GM19351 (cell line): ENCODE data around the gene PARD3.

Source experiments
- ATAC-seq: cut with Tn5 transposase; IDR thresholded peaks from one replicate; pipeline ENCODE4 v1.9.1; 2021; ENCODE audit warnings: mild to moderate bottlenecking, moderate library complexity; ENCODE audit not compliant: unreplicated experiment

The PARD3 gene

DNA sequence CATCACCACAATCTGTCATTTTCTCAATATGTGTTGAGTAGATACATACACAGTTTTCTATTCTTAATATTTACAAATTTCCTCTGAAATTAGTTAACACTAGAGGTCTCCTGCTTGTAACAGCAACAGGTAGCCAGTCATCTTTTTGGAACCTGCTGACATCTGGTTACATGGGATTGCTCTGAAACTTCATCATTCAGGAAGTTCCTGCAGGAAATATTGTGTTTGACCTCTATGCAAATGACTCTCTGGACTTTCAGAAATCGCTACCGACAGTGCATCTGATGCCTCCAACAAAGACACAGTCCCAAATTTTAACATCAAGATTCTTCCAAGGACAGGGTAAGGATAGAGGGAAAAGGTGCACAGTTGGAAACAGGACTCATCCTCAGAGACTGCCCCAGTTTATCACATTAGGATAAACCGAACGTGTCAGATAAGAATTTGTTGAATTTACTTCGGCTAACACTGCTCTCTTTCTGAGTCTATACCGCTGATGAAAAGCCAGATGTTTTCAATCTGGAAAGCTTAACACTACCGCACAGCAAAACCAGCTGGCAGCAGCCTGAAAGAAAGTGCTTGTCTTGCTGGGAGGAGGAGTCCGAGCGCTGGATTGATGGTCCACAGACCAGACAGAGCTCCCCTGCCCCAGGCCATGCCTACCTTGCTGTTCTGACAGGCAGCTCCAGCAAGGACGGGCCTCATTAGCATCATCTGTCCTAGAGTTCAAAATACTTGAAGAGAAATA is 633.4 kb downstream of the PARD3 start:
- no peak for ATAC-seq

GRCh38 chr10:34180749-34181148 is 634.3 kb downstream of the PARD3 start:
- no peak for ATAC-seq

GRCh38 chr10:34179280-34179679 is 635.8 kb downstream of the PARD3 start:
- ATAC-seq = no peak

- ATAC-seq = no peak
Measured at GRCh38 chr10:34178756-34179155, 636.3 kb downstream of the PARD3 start.

DNA sequence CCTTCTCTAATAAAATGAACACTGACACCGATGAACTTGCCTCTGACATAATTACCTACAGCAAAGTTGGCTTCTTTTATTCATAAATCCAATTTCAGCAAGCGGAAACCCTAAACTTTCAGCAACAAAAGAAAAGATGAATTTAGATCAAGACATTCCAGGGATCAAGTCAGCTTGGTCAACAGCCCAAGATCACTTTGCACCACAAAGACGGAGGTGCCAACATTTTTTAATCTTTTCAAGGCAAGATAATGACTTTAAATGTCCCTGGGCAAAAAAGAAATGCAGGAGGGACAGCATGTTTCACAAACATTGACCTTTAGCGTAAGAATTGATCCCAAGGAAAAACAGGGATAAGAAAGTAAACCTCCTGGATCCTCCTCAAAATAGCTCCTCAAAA is 636.9 kb downstream of the PARD3 start:
- no peak for ATAC-seq

- no peak for ATAC-seq
Measured at GRCh38 chr10:34177445-34177844, 637.7 kb downstream of the PARD3 start.

- ATAC-seq = no peak
Measured at GRCh38 chr10:34176351-34176750, 638.7 kb downstream of the PARD3 start.

DNA sequence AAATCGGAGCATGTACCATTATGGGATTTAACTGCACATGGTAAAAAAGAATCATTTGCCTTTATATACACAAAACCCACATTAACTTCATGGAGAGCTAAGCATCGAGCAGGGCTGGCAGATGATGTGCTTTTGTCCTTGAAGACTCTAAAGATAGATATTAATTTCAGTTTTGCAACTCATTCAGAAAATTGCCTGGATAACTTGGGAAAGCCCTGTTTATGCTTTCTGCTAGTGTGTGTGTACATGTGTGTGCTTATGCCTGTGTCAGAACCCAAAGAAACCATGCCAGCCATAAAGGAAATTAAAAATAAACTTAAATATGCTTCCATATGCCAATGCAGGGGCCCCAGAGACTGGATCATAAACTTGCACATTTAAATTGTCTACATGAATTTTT is 640.0 kb downstream of the PARD3 start:
- ATAC-seq = no peak

- no peak for ATAC-seq
Measured at GRCh38 chr10:34172936-34173533, 642.1 kb downstream of the PARD3 start.

DNA sequence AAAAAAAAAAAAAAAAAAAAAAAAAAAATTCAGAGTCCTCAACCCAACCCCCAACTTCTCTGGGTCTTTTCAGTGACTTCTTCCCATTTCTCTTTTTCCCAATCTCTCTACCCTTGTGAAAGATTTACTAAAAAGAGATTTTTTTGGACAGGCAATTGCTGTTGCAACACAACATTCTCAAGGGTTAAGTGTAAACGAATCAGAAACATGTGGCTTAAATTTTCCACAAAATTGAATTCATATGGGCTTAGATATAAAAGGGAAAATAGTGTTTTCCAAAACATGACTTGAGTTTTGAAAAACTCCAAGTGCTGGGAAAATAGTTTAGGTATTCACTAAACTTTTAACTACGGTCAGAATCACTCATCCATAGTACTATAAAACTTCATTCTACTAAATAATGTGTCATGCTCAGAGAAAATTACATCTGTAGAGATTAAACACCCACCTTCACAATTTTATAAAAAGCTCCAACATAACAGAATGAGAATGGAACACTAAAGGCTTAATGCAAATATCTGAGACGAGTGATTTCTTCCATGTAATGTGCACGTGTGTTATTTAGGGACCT is 643.1 kb downstream of the PARD3 start:
- ATAC-seq = no peak

DNA sequence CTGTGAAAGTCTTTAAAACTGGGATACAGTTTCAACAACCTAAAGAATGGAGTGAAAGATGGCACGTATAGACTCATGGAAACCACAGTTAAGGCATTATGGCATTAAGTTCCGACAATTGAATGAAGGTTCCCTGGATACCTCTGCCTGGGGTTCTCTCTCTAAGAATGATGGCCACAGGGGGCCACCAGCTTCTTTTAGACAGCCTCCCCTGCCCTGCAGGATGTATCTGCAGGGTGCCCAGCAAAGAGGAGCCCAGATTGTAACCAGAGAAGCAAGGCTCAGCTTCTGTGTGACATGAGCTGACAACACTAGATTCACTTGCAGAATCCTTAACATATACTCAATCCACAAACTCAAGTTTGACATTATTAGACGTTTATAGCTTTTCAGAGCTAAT is 645.4 kb downstream of the PARD3 start:
- ATAC-seq = no peak

DNA sequence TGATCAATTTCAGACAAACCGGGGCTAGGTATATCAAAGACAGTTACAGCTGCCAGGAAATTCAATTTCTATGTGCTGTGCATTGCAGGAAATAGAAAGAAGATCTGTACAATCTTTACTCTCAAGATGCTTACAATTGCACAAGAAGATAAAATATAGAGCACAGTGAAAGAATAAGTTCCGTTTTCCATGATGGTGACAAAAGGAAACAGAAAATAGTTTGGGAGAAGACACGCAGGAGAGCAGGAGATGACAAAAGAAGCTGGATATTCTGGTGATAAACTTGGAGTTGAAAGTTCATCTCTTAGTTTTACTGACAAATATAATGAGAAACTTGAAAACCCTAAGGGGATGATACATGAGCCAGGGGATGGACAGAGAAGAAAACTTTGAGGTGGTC is 646.0 kb downstream of the PARD3 start:
- ATAC-seq = no peak

DNA sequence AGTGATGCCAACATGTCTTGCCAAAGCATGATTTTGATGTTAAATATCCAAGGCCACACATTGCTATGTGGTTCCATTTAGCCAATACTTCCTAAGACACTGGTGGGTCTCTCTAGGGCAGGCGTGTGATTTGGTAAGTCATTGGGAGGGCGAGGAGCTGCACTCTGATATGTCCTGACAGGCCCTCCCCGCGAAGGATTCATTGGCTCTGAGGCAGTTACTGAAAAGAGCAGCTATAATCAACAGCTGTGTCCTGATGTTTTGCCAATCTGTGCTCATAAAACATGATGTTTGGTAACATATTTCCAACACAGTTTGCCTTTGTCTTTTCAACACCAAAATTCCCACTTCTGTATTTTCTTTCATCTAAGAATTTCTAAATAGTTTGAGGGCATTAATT is 646.7 kb downstream of the PARD3 start:
- ATAC-seq = no peak

DNA sequence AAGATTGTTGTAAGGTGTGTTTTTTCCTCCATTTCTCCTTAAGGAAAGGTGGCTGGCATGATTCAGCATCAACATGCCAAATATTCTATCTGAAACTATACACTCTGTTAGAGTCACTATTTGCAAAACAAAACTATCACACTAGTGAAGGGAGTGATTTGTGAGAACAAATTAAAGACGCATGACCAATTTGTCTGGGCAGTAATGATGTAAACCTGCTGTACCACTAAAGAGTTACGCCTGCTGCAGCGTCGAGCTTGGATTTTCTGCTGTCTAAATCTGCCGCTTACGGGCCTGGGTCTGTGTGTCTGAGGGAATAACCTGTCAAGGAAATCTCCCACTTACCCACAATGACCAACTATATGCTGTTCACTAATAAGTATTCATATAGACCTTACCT is 648.3 kb downstream of the PARD3 start:
- no peak for ATAC-seq

DNA sequence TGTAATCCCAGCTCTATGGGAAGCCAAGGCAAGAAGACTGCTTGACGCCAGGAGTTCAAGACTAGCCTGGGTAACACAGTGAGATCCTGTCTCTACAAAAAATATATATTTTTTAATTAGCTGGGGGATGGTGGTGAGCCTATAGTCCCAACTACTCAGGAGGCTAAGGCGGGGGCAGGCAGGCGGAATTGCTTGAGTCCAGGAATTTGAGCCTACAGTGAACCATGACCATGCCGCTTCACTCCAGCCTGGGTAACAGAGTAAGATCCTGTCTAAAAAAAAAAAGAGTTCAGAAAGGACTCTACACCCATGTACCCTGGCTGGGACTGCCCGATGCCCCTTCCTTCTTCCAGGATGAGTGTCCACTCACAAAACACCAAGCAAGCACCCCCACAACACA is 648.7 kb downstream of the PARD3 start:
- ATAC-seq = no peak

- no peak for ATAC-seq
Measured at GRCh38 chr10:34164029-34164428, 651.1 kb downstream of the PARD3 start.

DNA sequence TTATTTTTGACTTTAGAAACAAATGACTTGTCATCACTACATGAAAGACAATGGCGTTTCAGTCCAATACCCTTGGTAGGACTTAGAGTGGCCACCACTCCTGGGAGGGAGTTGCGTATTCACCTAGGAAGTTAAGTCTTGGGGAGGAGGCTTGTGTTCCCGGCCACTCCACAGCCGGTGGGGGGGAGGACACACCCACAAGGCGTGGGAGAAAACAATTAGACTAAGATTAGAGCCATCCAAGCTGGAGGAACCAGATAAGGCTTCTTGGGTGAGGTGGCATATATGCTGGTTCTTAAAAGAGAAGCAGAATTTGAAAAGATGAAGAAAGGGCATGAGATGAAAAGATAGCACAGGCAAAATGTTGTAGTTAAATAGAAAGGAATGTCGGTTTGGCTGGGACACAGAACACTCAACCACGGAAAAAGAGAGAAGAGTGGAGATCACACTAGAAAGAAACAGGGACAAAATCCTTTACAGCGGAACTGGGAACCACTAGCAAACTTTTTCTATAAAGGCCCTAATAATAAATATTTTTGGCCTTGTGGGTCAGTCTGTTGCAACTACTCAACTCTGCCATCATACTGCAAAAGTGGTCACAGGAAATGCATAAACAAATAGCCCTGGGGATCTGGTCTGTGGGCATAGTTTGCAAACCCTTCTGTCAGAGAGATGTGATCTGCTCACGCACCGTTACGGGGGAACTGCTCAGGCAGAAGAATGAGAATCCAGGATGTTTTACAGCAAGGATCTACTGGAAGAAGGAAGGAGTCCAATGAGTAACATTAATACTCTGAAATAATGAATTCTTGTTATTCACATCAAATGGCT is 651.8 kb downstream of the PARD3 start:
- no peak for ATAC-seq

- ATAC-seq = no peak
Measured at GRCh38 chr10:34161777-34162370, 653.2 kb downstream of the PARD3 start.

DNA sequence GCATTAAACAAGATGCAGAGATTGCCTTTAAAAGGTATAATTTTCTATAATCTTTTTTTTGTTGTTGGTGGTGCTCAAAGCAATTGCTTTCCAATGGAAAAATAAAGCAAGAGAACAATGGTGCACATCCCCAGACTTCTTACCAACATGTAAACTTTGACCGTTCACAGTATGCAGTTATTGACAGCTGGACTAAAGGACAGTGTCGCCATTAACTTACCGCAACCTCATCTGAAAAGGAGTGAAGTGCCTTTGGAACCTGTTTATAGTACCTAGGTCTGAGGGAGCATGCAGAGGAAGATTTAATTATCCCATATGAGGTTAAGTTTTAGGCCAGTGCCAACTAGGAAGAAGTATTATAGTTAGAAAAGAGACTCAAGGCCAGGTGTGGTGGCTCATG is 654.5 kb downstream of the PARD3 start:
- no peak for ATAC-seq

DNA sequence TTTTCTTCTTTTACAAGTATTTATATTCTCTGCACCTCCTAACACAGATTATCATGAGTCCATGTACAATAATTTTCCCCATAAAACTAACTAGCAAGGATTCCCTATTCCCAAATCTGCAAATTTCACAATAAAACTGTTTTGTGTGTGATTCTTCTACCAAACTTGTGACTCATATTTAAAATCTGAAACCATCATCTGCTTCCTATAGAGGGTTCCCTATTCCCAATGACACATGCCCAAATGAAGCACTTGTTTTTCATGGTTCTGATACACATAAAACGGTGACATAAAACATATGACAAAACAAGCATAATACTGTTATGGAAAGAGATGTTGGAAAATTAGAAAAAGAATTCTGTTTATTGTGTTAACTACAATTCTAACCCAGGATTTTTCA is 657.6 kb downstream of the PARD3 start:
- ATAC-seq = no peak

- no peak for ATAC-seq
Measured at GRCh38 chr10:34156781-34157425, 658.2 kb downstream of the PARD3 start.
